H9 (cell line): ENCODE data around the gene OTUB2. TPM values are rescaled to one million over a fixed set of nuclear protein-coding genes. Genes with fewer than 3 reads are reported as not detected.

Experiments used
- DNase-seq: peaks from one replicate; pipeline ENCODE4 v3.0.0-alpha.2; 2017
- H2AFZ ChIP-seq: one replicate; pipeline ENCODE4 v1.6.1; 2013; ENCODE audit warnings: mild to moderate bottlenecking, low read length, control low read depth, moderate library complexity
- H2AK5ac ChIP-seq: 2 replicates; pipeline ENCODE4 v1.6.1; 2013; ENCODE audit warnings: low read length, control low read depth, mixed read lengths; ENCODE audit not compliant: insufficient read length
- H2BK120ac ChIP-seq: one replicate; pipeline ENCODE4 v1.6.1; 2013; ENCODE audit warnings: low read depth, mild to moderate bottlenecking, low read length, control low read depth, inconsistent platforms; ENCODE audit not compliant: poor library complexity, severe bottlenecking
- H2BK12ac ChIP-seq: 2 replicates; pipeline ENCODE4 v1.6.1; 2013; ENCODE audit warnings: low read length, control low read depth, mixed read lengths, low read depth; ENCODE audit not compliant: insufficient read length
- H2BK15ac ChIP-seq: 2 replicates; pipeline ENCODE4 v1.6.1; 2013; ENCODE audit warnings: low read depth, low read length, control low read depth
- H2BK20ac ChIP-seq: one replicate; pipeline ENCODE4 v1.6.1; 2013; ENCODE audit warnings: low read depth, mild to moderate bottlenecking, low read length, control low read depth, inconsistent platforms; ENCODE audit not compliant: poor library complexity, severe bottlenecking
- H2BK5ac ChIP-seq: 2 replicates; pipeline ENCODE4 v1.6.1; 2013; ENCODE audit warnings: low read length, control low read depth, mixed read lengths; ENCODE audit not compliant: insufficient read length
- H3K14ac ChIP-seq: 2 replicates; pipeline ENCODE4 v1.6.1; 2013; ENCODE audit warnings: low read length, control low read depth; ENCODE audit not compliant: insufficient read depth
- H3K18ac ChIP-seq: 2 replicates; pipeline ENCODE4 v1.6.1; 2013; ENCODE audit warnings: low read depth, mild to moderate bottlenecking, mixed read lengths, low read length, control low read depth; ENCODE audit not compliant: insufficient read length
- H3K23ac ChIP-seq: 2 replicates; pipeline ENCODE4 v1.6.1; 2013; ENCODE audit warnings: low read length, control low read depth, mixed read lengths, low read depth; ENCODE audit not compliant: insufficient read length
- H3K23me2 ChIP-seq: 2 replicates; pipeline ENCODE4 v1.6.1; 2013; ENCODE audit warnings: low read depth, mild to moderate bottlenecking, mixed read lengths, low read length, control low read depth; ENCODE audit not compliant: insufficient read length, poor library complexity, severe bottlenecking
- H3K27ac ChIP-seq: 2 replicates; pipeline ENCODE4 v1.5.1; 2013; ENCODE audit warnings: low read length, control low read depth, mixed read lengths, low read depth; ENCODE audit not compliant: insufficient read length
- H3K27me3 ChIP-seq: 2 replicates; pipeline ENCODE4 v1.6.1; 2013; ENCODE audit warnings: low read length, control low read depth, inconsistent platforms; ENCODE audit not compliant: insufficient read depth
- H3K4ac ChIP-seq: 2 replicates; pipeline ENCODE4 v1.6.1; 2013; ENCODE audit warnings: low read depth, mild to moderate bottlenecking, control low read depth, inconsistent platforms, low read length, moderate library complexity
- H3K4me1 ChIP-seq: 2 replicates; pipeline ENCODE4 v1.6.1; 2013; ENCODE audit warnings: low read length, control low read depth, inconsistent platforms; ENCODE audit not compliant: insufficient read depth
- H3K4me2 ChIP-seq: 2 replicates; pipeline ENCODE4 v1.6.1; 2013; ENCODE audit warnings: low read length, control low read depth, mixed read lengths; ENCODE audit not compliant: insufficient read length, insufficient read depth
- H3K56ac ChIP-seq: 2 replicates; pipeline ENCODE4 v1.6.1; 2013; ENCODE audit warnings: low read depth, mild to moderate bottlenecking, mixed read lengths, low read length, control low read depth; ENCODE audit not compliant: insufficient read length
- H3K79me1 ChIP-seq: 2 replicates; pipeline ENCODE4 v1.6.1; 2013; ENCODE audit warnings: low read depth, mild to moderate bottlenecking, moderate library complexity, low read length, control low read depth, inconsistent platforms; ENCODE audit not compliant: insufficient read depth, poor library complexity, severe bottlenecking
- H3K79me2 ChIP-seq: 2 replicates; pipeline ENCODE4 v1.6.1; 2013; ENCODE audit warnings: low read length, control low read depth, inconsistent platforms; ENCODE audit not compliant: insufficient read depth
- H3K9ac ChIP-seq: 2 replicates; pipeline ENCODE4 v1.6.1; 2013; ENCODE audit warnings: low read length, control low read depth, mixed read lengths; ENCODE audit not compliant: insufficient read length; ENCODE audit errors: extremely low read depth
- H3K9me3 ChIP-seq: one replicate; pipeline ENCODE4 v1.6.1; 2013; ENCODE audit warnings: low read depth, low read length, inconsistent platforms; ENCODE audit not compliant: control insufficient read depth
- H3T11ph ChIP-seq: one replicate; pipeline ENCODE4 v1.6.1; 2013; ENCODE audit warnings: mild to moderate bottlenecking, low read length, control low read depth, inconsistent platforms
- H4K20me1 ChIP-seq: one replicate; pipeline ENCODE4 v1.6.1; 2013; ENCODE audit not compliant: control insufficient read depth, insufficient read length, insufficient read depth
- H4K5ac ChIP-seq: 2 replicates; pipeline ENCODE4 v1.6.1; 2013; ENCODE audit warnings: low read depth, mild to moderate bottlenecking, mixed read lengths, low read length, control low read depth; ENCODE audit not compliant: insufficient read length
- H4K8ac ChIP-seq: replicated peaks from 2 replicates; pipeline ENCODE4 v1.6.1; 2013; ENCODE audit warnings: low read length, control low read depth, mixed read lengths, low read depth; ENCODE audit not compliant: insufficient read length
- H4K91ac ChIP-seq: 2 replicates; pipeline ENCODE4 v1.6.1; 2013; ENCODE audit warnings: low read depth, mild to moderate bottlenecking, moderate library complexity, mixed read lengths, low read length, control low read depth; ENCODE audit not compliant: insufficient read length
- H3K27ac Mint-ChIP-seq, 3 experiments: 2 replicates in 2 of 3; 3 replicates in 1 of 3; pipeline ENCODE4 v1.8.0; 2020 to 2021; ENCODE audit warnings: mixed read lengths in 3 of 3, mild to moderate bottlenecking in 1 of 3, moderate library complexity in 1 of 3
- H3K27me3 Mint-ChIP-seq: 2 replicates; pipeline ENCODE4 v1.8.0; 2021; ENCODE audit warnings: low read depth, mild to moderate bottlenecking, moderate library complexity, mixed read lengths
- H3K36me3 Mint-ChIP-seq, 3 experiments: 2 replicates in 2 of 3; 3 replicates in 1 of 3; pipeline ENCODE4 v1.8.0; 2020 to 2021; ENCODE audit warnings: low read depth in 3 of 3, mixed read lengths in 3 of 3; ENCODE audit not compliant: insufficient read depth in 1 of 3
- H3K4me1 Mint-ChIP-seq, 2 experiments: 2 replicates each; pipeline ENCODE4 v1.8.0; 2020; ENCODE audit warnings: mixed read lengths in 2 of 2
- H3K4me3 Mint-ChIP-seq, 2 experiments: 2 replicates in 1 of 2; 3 replicates in 1 of 2; pipeline ENCODE4 v1.8.0; 2020 to 2021; ENCODE audit warnings: mild to moderate bottlenecking in 2 of 2, mixed read lengths in 2 of 2, moderate library complexity in 1 of 2
- H3K9me3 Mint-ChIP-seq, 2 experiments: 2 replicates in 1 of 2; 3 replicates in 1 of 2; pipeline ENCODE4 v1.8.0; 2020; ENCODE audit warnings: mild to moderate bottlenecking in 2 of 2, mixed read lengths in 2 of 2, moderate library complexity in 1 of 2
- WGBS: extraction: QIAGEN DNeasy Blood & Tissue Kit; methylation state at CpG from one replicate; pipeline ENCODE4 v1.1.7; 2013; ENCODE audit warnings: missing lambda C conversion rate, low lambda C conversion rate, mixed read lengths; ENCODE audit not compliant: insufficient read length; ENCODE audit errors: extremely low coverage; 5-methylcytosine and 5-hydroxymethylcytosine counted together
- total RNA-seq: library from RNA; stranded (reverse); gene quantifications from 2 replicates; pipeline ENCODE4 v1.2.1, GENCODE V29; 2021
- TF ChIP-seq, protein P1 (sequence below): fragments of 200-600 bp; sonication (generic); conservative IDR thresholded peaks from 3 replicates; pipeline ENCODE4 v1.8.0; 2021; ENCODE audit warnings: antibody characterized with exemption, mild to moderate bottlenecking

The OTUB2 gene
- total RNA-seq, 1 experiment from 2014 or later = 3.6 TPM

DNA sequence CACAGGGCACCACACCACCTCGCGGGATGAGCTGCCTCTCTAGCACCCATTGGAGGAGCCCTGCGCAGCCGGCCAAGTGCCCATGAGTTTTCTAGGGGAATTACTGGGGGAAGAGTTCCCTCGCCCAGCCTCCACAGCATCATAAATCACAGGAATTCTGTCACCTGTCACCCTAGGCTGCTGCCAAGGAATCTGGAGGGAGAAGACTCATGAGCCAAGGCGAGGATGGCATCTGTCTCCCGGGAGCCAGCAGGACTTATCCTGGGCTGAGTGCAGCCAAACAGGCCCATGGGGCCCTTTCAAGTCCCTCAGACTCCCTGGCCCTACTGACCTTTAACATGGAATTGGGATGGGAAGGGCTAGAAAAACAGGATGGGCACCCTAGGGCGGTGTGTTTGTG lies 7.8 kb upstream of the OTUB2 start:
- H3K79me1 ChIP-seq = no peaks in the 10 kb centered on the region
- H3K23ac ChIP-seq = no peak overlapping the region
- no peaks in the 10 kb centered on the region for H4K20me1 ChIP-seq
- H3K27ac Mint-ChIP-seq = no peak overlapping the region
- H2BK15ac ChIP-seq = no peak overlapping the region
- no peak overlapping the region for H3T11ph ChIP-seq
- H2BK12ac ChIP-seq = no peak overlapping the region
- TF ChIP-seq, protein P1, sequence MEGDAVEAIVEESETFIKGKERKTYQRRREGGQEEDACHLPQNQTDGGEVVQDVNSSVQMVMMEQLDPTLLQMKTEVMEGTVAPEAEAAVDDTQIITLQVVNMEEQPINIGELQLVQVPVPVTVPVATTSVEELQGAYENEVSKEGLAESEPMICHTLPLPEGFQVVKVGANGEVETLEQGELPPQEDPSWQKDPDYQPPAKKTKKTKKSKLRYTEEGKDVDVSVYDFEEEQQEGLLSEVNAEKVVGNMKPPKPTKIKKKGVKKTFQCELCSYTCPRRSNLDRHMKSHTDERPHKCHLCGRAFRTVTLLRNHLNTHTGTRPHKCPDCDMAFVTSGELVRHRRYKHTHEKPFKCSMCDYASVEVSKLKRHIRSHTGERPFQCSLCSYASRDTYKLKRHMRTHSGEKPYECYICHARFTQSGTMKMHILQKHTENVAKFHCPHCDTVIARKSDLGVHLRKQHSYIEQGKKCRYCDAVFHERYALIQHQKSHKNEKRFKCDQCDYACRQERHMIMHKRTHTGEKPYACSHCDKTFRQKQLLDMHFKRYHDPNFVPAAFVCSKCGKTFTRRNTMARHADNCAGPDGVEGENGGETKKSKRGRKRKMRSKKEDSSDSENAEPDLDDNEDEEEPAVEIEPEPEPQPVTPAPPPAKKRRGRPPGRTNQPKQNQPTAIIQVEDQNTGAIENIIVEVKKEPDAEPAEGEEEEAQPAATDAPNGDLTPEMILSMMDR = no peak
- no peaks in the 10 kb centered on the region; the same call in 1 of the 2 replicates for H3K4me1 ChIP-seq
- no CpG with 5 or more reads among the region's 8 CpGs for WGBS
- H3K4me1 Mint-ChIP-seq = peaks cover 21 to 40% of the 10 kb centered on the region in 2 experiments
- H3K36me3 Mint-ChIP-seq = no peaks in the 10 kb centered on the region
- H3K23me2 ChIP-seq = no peaks in the 10 kb centered on the region
- no peak for DNase-seq
- H3K9me3 ChIP-seq = no peaks in the 10 kb centered on the region
- no peak overlapping the region for H3K18ac ChIP-seq
- no peak overlapping the region for H3K14ac ChIP-seq
- H3K27me3 Mint-ChIP-seq = peaks cover 18% of the 10 kb centered on the region
- no peaks in the 10 kb centered on the region; a peak in 1 of 5 replicates for H3K9me3 Mint-ChIP-seq
- no peak overlapping the region for H3K27ac ChIP-seq
- no peak overlapping the region for H2BK20ac ChIP-seq
- no peaks in the 10 kb centered on the region for H3K27me3 ChIP-seq
- H2BK5ac ChIP-seq = no peak overlapping the region
- H4K8ac ChIP-seq = no peak overlapping the region
- H2AFZ ChIP-seq = no peak overlapping the region
- no peak overlapping the region for H2AK5ac ChIP-seq
- no peak overlapping the region for H3K9ac ChIP-seq
- no peak overlapping the region for H3K56ac ChIP-seq
- no peak overlapping the region for H3K4me2 ChIP-seq
- no peak overlapping the region for H2BK120ac ChIP-seq
- H3K79me2 ChIP-seq = no peaks in the 10 kb centered on the region
- no peak overlapping the region for H4K5ac ChIP-seq
- no peak overlapping the region for H3K4me3 Mint-ChIP-seq
- H3K4ac ChIP-seq = no peak overlapping the region
- no peak overlapping the region for H4K91ac ChIP-seq
